HepG2 (cell line): ENCODE results near the gene CNNM4. TPM values are rescaled to one million over a fixed set of nuclear protein-coding genes. Genes with fewer than 3 reads are reported as not detected.

ENCODE experiments used
- ARNT2 ChIP-seq: sonication (generic); formaldehyde crosslinking; IDR thresholded peaks from 2 replicates; pipeline ENCODE4 v1.8.0; 2022; ENCODE audit warnings: mild to moderate bottlenecking, low read depth, missing genetic modification reagents, moderate library complexity
- ARNTL ChIP-seq: sonication (generic); formaldehyde crosslinking; IDR thresholded peaks from 2 replicates; pipeline ENCODE4 v1.4.0; 2020; ENCODE audit warnings: mild to moderate bottlenecking, missing genetic modification reagents
- ATF3 ChIP-seq: sonication (generic); formaldehyde crosslinking; IDR thresholded peaks from 2 replicates; pipeline ENCODE4 v1.4.0; 2020; ENCODE audit warnings: missing genetic modification reagents
- CBX2 ChIP-seq, 2 experiments: fragments of 200-600 bp in 1 of 2; sonication (generic); formaldehyde crosslinking in 1 of 2; IDR thresholded peaks; 2 replicates each; pipeline versions ENCODE4 v1.7.0 to v1.8.1; 2018 to 2022; ENCODE audit warnings: low read depth in 2 of 2, low read length in 1 of 2, mild to moderate bottlenecking in 1 of 2, missing genetic modification reagents in 1 of 2
- CBX5 ChIP-seq: sonication (generic); formaldehyde crosslinking; IDR thresholded peaks from 2 replicates; pipeline ENCODE4 v1.4.0; 2020; ENCODE audit warnings: missing genetic modification reagents, borderline replicate concordance
- CHCHD3 ChIP-seq: sonication (generic); formaldehyde crosslinking; IDR thresholded peaks from 2 replicates; pipeline ENCODE4 v1.8.0; 2022; ENCODE audit warnings: mild to moderate bottlenecking, missing genetic modification reagents, moderate library complexity
- FIP1L1 ChIP-seq: fragments of 200-400 bp; formaldehyde crosslinking; IDR thresholded peaks from 2 replicates; pipeline ENCODE4 v1.6.1; 2018; ENCODE audit warnings: low read depth, mild to moderate bottlenecking, low read length, moderate library complexity, borderline replicate concordance; ENCODE audit not compliant: insufficient read depth
- JDP2 ChIP-seq: sonication (generic); formaldehyde crosslinking; IDR thresholded peaks from 2 replicates; pipeline ENCODE4 v1.8.1; 2022; ENCODE audit warnings: missing genetic modification reagents, borderline replicate concordance
- JUNB ChIP-seq: sonication (generic); formaldehyde crosslinking; IDR thresholded peaks from 2 replicates; pipeline ENCODE4 v1.8.0; 2022; ENCODE audit warnings: missing genetic modification reagents, mild to moderate bottlenecking, borderline replicate concordance
- KDM4B ChIP-seq: sonication (generic); formaldehyde crosslinking; IDR thresholded peaks from 2 replicates; pipeline ENCODE4 v1.4.0; 2020; ENCODE audit warnings: missing genetic modification reagents
- MAX ChIP-seq: IDR thresholded peaks from 2 replicates; pipeline ENCODE4 v1.6.1; 2012; ENCODE audit warnings: inconsistent platforms
- MNT ChIP-seq: fragments of 450-650 bp; IDR thresholded peaks from 2 replicates; pipeline ENCODE4 v1.6.1; 2016
- NFRKB ChIP-seq: fragments of 450-650 bp; IDR thresholded peaks from 2 replicates; pipeline ENCODE4 v1.6.1; 2017
- PAF1 ChIP-seq: IDR thresholded peaks from 2 replicates; pipeline ENCODE4 v1.6.1; 2016; ENCODE audit warnings: missing genetic modification reagents, missing compliant biosample characterization
- PBX3 ChIP-seq: sonication (generic); formaldehyde crosslinking; IDR thresholded peaks from 2 replicates; pipeline ENCODE4 v1.8.1; 2023; ENCODE audit warnings: missing genetic modification reagents, inconsistent platforms, borderline replicate concordance
- PHF8 ChIP-seq: sonication (generic); formaldehyde crosslinking; IDR thresholded peaks from 2 replicates; pipeline ENCODE4 v1.5.0; 2020; ENCODE audit warnings: missing genetic modification reagents
- RBM22 ChIP-seq: fragments of 200-400 bp; formaldehyde crosslinking; optimal IDR thresholded peaks from 2 replicates; pipeline ENCODE3; 2017; ENCODE audit warnings: mild to moderate bottlenecking, low read length, moderate library complexity
- XRCC5 ChIP-seq: fragments of 200-400 bp; formaldehyde crosslinking; optimal IDR thresholded peaks from 2 replicates; pipeline ENCODE3; 2017; ENCODE audit warnings: mild to moderate bottlenecking, low read length
- ZBTB46 ChIP-seq: sonication (generic); formaldehyde crosslinking; IDR thresholded peaks from 2 replicates; pipeline ENCODE4 v1.4.0; 2020; ENCODE audit warnings: mild to moderate bottlenecking, missing genetic modification reagents, borderline replicate concordance
- ZC3H4 ChIP-seq: sonication (generic); formaldehyde crosslinking; IDR thresholded peaks from 2 replicates; pipeline ENCODE4 v1.4.0; 2020; ENCODE audit warnings: missing genetic modification reagents, borderline replicate concordance
- ZFP1 ChIP-seq: IDR thresholded peaks from 2 replicates; pipeline ENCODE4 v1.6.1; 2016
- ZNF235 ChIP-seq: sonication (generic); formaldehyde crosslinking; IDR thresholded peaks from 2 replicates; pipeline ENCODE4 v1.8.1; 2023; ENCODE audit warnings: mild to moderate bottlenecking, missing genetic modification reagents, borderline replicate concordance
- ZNF547 ChIP-seq: sonication (generic); formaldehyde crosslinking; IDR thresholded peaks from 2 replicates; pipeline ENCODE4 v1.5.1; 2020; ENCODE audit warnings: mild to moderate bottlenecking, missing genetic modification reagents
- ZNF709 ChIP-seq: sonication (generic); formaldehyde crosslinking; IDR thresholded peaks from 2 replicates; pipeline ENCODE4 v1.5.0; 2020; ENCODE audit warnings: mild to moderate bottlenecking, missing genetic modification reagents
- ZNF776 ChIP-seq: sonication (generic); formaldehyde crosslinking; IDR thresholded peaks from 2 replicates; pipeline ENCODE4 v1.4.0; 2020; ENCODE audit warnings: mild to moderate bottlenecking, missing genetic modification reagents
- ZNF790 ChIP-seq: sonication (generic); formaldehyde crosslinking; IDR thresholded peaks from 2 replicates; pipeline ENCODE4 v1.8.0; 2022; ENCODE audit warnings: missing genetic modification reagents, mild to moderate bottlenecking, borderline replicate concordance
- ZNF891 ChIP-seq: sonication (generic); formaldehyde crosslinking; IDR thresholded peaks from 2 replicates; pipeline ENCODE4 v1.5.0; 2020; ENCODE audit warnings: mild to moderate bottlenecking, missing genetic modification reagents
- polyA plus RNA-seq, 8 experiments: library from polyadenylated mRNA; depleted of rRNA in 3 of 8; stranded (reverse) in 7 of 8; unstranded in 1 of 8; fragments of >200 nt; fragmentation: Illumina TruSeq in 4 of 8; extraction: Trizol in 4 of 8; gene quantifications; 2 replicates each; pipeline versions ENCODE4 v1.2.1 to v1.2.3, GENCODE V29; 2011 to 2016; ENCODE audit warnings: low read depth in 4 of 8, missing spikeins in 1 of 8, mixed read lengths in 1 of 8; ENCODE audit not compliant: insufficient read depth in 1 of 8
- total RNA-seq, 5 experiments: library from RNA; depleted of rRNA; stranded (reverse); fragments of >200 nt; fragmentation: Illumina TruSeq; extraction: Trizol; gene quantifications; 2 replicates each; pipeline ENCODE4 v1.2.3, GENCODE V29; 2016; ENCODE audit warnings: low read depth in 1 of 5

Gene CNNM4
- total and polyA plus RNA-seq, 2 of the 13 experiments (the other 11 are each of a cell fraction or from before 2014, with no cell fraction given) = 5.9 to 8.4 TPM

GRCh38 chr2:96801005-96801785 lies 40.5 kb downstream of the CNNM4 start (continued):
- TF ChIP-seq MNT = 0 out of 2 replicates have a peak, but pooled peaks have one; percentile 3
- TF ChIP-seq ZNF235 (CRISPR knock-in tag) = no peak
- no peak for TF ChIP-seq ARNT2
- peak; percentile 39; the same call in 1 of the 2 replicates for TF ChIP-seq PHF8 (CRISPR knock-in tag)
- TF ChIP-seq RBM22 = no peak
- no peak for TF ChIP-seq PAF1 (CRISPR knock-in tag)
- TF ChIP-seq CBX5 (CRISPR knock-in tag) = peak; percentile 54; the same call in 1 of the 2 replicates
- TF ChIP-seq ZFP1 (CRISPR knock-in tag) = no peak
- no peak for TF ChIP-seq FIP1L1
- TF ChIP-seq KDM4B = no peak
- no peak for TF ChIP-seq PBX3 (CRISPR knock-in tag)
- TF ChIP-seq JUNB (CRISPR knock-in tag) = no peak
- TF ChIP-seq ZNF709 (CRISPR knock-in tag) = no peak
- no peak for TF ChIP-seq CBX2 (IDR thresholded peaks at IDR 0.05; ENCODE audit: low read depth, low read length)
- no peak for TF ChIP-seq CBX2 (CRISPR knock-in tag; IDR thresholded peaks at IDR 0.05; ENCODE audit: low read depth)
- TF ChIP-seq ZBTB46 = no peak
- no peak for TF ChIP-seq ZC3H4
- TF ChIP-seq JDP2 (CRISPR knock-in tag) = no peak
- no peak for TF ChIP-seq NFRKB
- TF ChIP-seq ZNF891 (CRISPR knock-in tag) = no peak
- TF ChIP-seq XRCC5 = peak; percentile 87
- no peak for TF ChIP-seq CHCHD3
- no peak for TF ChIP-seq ATF3 (CRISPR knock-in tag)
- TF ChIP-seq ZNF790 (CRISPR knock-in tag) = no peak
- TF ChIP-seq MAX = peak; percentile 73
- TF ChIP-seq ZNF776 (CRISPR knock-in tag) = no peak
- no peak for TF ChIP-seq ARNTL (CRISPR knock-in tag)
- no peak for TF ChIP-seq ZNF547
